Measurements from ENCODE around the gene GDPGP1. TPM values are rescaled to one million over a fixed set of nuclear protein-coding genes. Genes with fewer than 3 reads are reported as not detected.
A peak's percentile ranks its signal among the peaks of the same experiment; 100 is the strongest.

GDPGP1 gene
- total and polyA plus RNA-seq, 5 experiments from 2014 or later = 0.50 to 12.4 (median 2.2) TPM

DNA sequence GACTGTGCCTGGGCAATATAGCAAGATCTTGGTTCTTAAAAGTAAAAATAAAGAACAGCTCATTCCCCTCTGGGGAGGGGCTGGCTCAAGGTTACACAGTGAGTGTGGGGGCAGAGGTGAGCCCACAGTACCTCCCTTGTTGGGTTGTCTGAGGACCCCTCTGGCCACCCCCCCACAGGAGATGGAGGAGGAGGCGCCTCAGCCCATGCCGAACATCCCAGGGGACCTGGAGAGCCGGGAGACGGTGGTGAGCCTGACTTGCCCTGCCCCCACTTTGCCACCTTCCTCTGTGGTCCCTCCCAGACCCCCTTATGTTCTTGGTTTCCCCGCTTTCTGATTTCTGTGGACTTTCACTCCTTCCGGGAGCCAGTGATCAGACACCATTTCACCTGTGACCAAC lies 60.1 kb downstream of the GDPGP1 start:
- Mint-ChIP-seq H3K4me3 (no peak overlapping the region), H3K9me3 (no peaks in the 10 kb centered on the region), H3K4me1 (peaks cover 4 to 7% (median 6%) of the 10 kb centered on the region in 4 donors), H3K27me3 (peaks cover 0 to 16% (median 5%) of the 10 kb centered on the region in 5 donors), H3K36me3 (no peaks in the 10 kb centered on the region), H3K27ac (peak overlapping the region in 1 of 10 donors; percentile 3)
- POLR2A ChIA-PET = no interaction called here
- ATAC-seq (no peak), DNase-seq (no peak)

DNA sequence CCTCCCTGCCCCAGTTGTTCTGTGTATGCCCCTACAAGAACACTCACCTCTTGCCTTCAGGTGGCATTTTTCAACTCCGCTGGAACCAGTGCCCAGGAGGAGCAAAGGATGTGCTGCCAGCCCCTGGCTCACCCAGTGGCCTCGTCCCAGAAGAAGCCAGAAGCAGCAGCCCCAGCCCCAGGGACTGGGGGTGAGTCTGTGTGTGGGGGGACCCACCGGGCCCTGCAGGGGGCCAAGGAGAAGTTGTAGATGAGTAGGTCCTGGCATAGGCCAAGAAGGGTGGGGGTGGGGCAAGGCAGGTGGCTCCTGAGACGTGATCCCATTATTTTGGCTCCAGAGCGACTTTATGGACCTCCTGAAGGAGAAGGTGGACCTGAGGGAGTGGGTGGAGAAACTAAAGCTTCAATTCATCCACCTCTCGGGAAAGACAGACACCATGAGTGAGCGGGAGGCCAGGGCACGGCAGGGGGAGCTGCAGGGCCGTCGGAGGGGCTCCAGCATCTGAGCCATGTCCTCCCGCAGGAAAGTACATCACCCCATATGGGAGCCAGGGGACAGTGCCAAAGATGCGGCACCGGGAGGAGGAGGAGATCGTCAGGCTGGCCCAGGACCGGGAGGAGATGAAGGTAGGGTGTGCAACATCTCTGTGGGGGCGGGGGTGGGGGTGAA lies 60.7 kb downstream of the GDPGP1 start:
- H3K4me1 Mint-ChIP-seq = peaks cover 4 to 7% (median 6%) of the 10 kb centered on the region in 4 donors
- H3K27me3 Mint-ChIP-seq = peaks cover 0 to 16% (median 5%) of the 10 kb centered on the region in 5 donors
- no peaks in the 10 kb centered on the region for H3K9me3 Mint-ChIP-seq
- H3K27ac Mint-ChIP-seq = peak overlapping the region in 1 of 10 donors; percentile 3
- POLR2A ChIA-PET = no interaction called here
- H3K36me3 Mint-ChIP-seq = no peaks in the 10 kb centered on the region
- DNase-seq = no peak
- ATAC-seq = no peak
- H3K4me3 Mint-ChIP-seq = no peak overlapping the region

DNA sequence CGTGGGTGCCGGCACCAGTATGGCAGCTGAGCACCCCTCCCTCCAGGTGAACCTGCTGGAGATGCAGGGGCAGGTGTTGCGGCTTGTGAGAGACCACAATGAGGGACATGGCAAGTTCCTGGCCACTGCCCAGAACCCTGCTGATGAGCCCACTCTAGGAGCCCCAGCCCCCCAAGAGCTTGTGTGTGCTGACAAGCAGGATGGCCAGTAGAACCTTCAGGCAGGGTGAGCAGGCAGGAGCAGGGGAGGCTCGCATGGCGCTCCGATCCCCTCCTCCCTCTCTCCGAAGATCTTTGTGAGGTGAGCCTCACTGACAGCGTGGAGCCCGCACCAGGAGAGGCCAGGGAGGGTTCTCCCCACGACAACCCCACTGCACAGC lies 61.2 kb downstream of the GDPGP1 start:
- Mint-ChIP-seq H3K9me3 (no peaks in the 10 kb centered on the region), H3K4me3 (no peak overlapping the region), H3K27me3 (peaks cover 0 to 16% (median 5%) of the 10 kb centered on the region in 5 donors), H3K36me3 (no peaks in the 10 kb centered on the region), H3K4me1 (peaks cover 4 to 7% (median 6%) of the 10 kb centered on the region in 4 donors), H3K27ac (no peak overlapping the region)
- POLR2A ChIA-PET = no interaction called here
- ATAC-seq = no peak
- no peak for DNase-seq

Other genes starting within 250 kb of the GDPGP1 start
- gene ZNF710, start 232.9 kb upstream of the GDPGP1 start, total RNA-seq = 10 to 100 TPM; 13.8 to 14.5 TPM
- gene ZNF710, start 232.9 kb upstream of the GDPGP1 start, polyA plus RNA-seq = 1 to 10 TPM in 1 of 3 donors, under 1 TPM in 2; 0.23 to 1.8 (median 0.47) TPM
- gene IDH2, start 131.7 kb upstream of the GDPGP1 start, total RNA-seq = 10 to 100 TPM; 26.9 to 29.6 TPM
- gene IDH2, start 131.7 kb upstream of the GDPGP1 start, polyA plus RNA-seq = 10 to 100 TPM; 71.5 to 97.7 (median 80.1) TPM
- 10 to 100 TPM; 19.8 to 25.1 TPM for gene SEMA4B, start 32.9 kb upstream of the GDPGP1 start, total RNA-seq
- gene SEMA4B, start 32.9 kb upstream of the GDPGP1 start, polyA plus RNA-seq = 1 to 10 TPM; 4.1 to 6.8 (median 5.0) TPM
- 100 to 1,000 TPM; 110 TPM for gene CIB1, start 268 bp upstream of the GDPGP1 start, total RNA-seq
- 100 to 1,000 TPM; 232 to 246 (median 232) TPM for gene CIB1, start 268 bp upstream of the GDPGP1 start, polyA plus RNA-seq
- gene TTLL13, start 15.3 kb downstream of the GDPGP1 start, total RNA-seq = 1 to 10 TPM in 1 of 2 experiments, under 1 TPM in 1; 0.71 to 1.0 TPM
- not detected for gene TTLL13, start 15.3 kb downstream of the GDPGP1 start, polyA plus RNA-seq
- 10 to 100 TPM; 47.7 to 53.3 TPM for gene NGRN, start 31.5 kb downstream of the GDPGP1 start, total RNA-seq
- gene NGRN, start 31.5 kb downstream of the GDPGP1 start, polyA plus RNA-seq = 10 to 100 TPM; 25.9 to 42.9 (median 26.5) TPM
- 1 to 10 TPM in 1 of 2 experiments, under 1 TPM in 1; 0.42 to 1.5 TPM for gene ZNF774, start 118.1 kb downstream of the GDPGP1 start, total RNA-seq
- gene ZNF774, start 118.1 kb downstream of the GDPGP1 start, polyA plus RNA-seq = under 1 TPM in 2 of 3 donors, not detected in 1; 0.13 to 0.89 TPM
- gene IQGAP1, start 154.0 kb downstream of the GDPGP1 start, total RNA-seq = 100 to 1,000 TPM; 101 to 110 TPM
- gene IQGAP1, start 154.0 kb downstream of the GDPGP1 start, polyA plus RNA-seq = 100 to 1,000 TPM in 1 of 3 donors, 10 to 100 TPM in 2; 73.9 to 126 (median 74.2) TPM